Neural progenitor cell (in vitro differentiated cells): Measurements from ENCODE around the gene CTSF.

ENCODE experiments used
- CTCF ChIP-seq: fragments of 200-600 bp; sonication (generic); IDR thresholded peaks from 2 replicates; pipeline ENCODE4 v1.5.1; 2017; ENCODE audit warnings: antibody characterized with exemption, mild to moderate bottlenecking
- EZH2 ChIP-seq: fragments of 200-600 bp; sonication (generic); IDR thresholded peaks from 2 replicates; pipeline ENCODE4 v1.6.1; 2017; ENCODE audit warnings: antibody characterized with exemption, mild to moderate bottlenecking, moderate library complexity
- EZH2phosphoT487 ChIP-seq: fragments of 200-600 bp; sonication (generic); IDR thresholded peaks from 2 replicates; pipeline ENCODE4 v1.6.1; 2017; ENCODE audit warnings: antibody characterized with exemption

DNA sequence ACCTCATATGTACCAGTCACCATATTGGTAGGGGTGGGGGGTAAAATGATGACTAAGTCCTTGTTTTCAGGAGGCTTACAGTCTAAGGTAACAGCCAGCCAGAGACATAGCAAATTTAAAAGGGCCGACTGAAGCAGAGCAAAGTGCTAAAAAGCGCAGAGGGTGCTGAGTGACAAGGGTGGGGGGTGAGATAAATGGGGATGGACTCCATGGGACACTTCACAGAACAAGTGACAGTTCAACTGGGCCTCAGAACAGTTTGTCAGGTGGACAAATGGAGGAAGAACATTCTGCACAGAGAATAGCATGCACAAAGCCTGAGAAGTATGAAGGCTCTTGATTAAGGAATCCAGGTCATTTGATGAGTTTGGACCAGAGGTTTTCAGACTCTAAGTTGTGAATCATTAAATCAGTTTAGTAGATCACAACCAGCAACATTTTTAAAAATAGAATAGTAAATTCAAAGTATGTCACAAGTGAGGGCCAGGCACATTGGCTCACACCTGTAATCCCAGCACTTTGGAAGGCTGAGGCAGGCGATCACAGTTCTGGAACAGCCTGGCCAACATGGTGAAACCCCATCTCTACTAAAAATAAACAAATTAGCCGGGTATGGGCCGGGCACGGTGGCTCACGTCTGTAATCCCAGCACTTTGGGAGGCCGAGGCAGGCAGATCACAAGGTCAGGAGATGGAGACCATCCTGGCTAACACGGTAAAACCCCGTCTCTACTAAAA lies 43.9 kb downstream of the CTSF start:
- no peak for TF ChIP-seq CTCF
- TF ChIP-seq EZH2phosphoT487 = no peak
- no peak for TF ChIP-seq EZH2
